KG1 (cell line): ENCODE data around the gene RNF11.

Experiments used
- DNase-seq: peaks from one replicate; lab custom pipeline; 2025; lab: John Stamatoyannopoulos, UW

The RNF11 gene

DNA sequence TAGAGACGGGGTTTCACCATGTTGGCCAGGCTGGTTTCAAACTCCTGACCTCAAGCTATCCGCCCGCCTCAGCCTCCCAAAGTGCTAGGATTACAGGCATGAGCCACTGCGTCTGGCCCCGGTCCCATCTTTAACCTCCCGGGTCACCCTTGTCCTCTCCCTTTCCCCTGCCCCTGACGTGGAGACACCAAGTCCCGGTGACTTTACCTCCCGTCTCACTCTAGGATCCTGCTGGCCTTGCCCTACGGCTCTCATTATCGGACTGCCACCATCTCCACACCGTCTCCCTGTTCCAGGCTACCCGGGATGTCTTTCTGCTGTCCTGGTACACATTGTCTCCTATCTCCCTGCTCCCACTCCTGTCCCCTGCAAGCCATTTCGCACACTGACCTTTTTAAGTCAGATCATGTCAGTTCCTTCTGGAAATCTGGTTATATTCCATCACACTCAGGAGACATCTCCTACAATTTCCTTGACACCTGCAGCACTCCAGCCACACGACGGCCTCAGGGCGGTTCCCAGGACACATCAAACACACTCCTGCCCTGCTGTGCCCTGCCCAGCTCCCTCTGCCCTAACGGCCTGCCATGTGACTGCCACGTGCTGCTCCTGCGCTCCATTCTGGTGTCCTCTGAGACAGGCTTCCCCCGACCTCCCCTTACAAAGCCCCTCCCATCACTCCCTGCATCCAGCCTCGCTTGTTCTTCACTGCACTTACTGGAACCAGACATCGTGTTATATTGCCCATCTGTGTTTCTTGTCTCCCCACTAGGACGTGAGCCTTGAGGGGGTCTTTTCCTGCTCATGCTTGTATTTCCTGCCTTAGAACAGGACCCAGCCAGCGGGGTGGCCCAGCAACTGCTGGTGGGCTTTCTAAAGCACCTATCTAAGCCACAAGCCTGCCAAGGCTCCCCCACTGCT, 61.6 kb downstream of the RNF11 start:
- no peak for DNase-seq

DNA sequence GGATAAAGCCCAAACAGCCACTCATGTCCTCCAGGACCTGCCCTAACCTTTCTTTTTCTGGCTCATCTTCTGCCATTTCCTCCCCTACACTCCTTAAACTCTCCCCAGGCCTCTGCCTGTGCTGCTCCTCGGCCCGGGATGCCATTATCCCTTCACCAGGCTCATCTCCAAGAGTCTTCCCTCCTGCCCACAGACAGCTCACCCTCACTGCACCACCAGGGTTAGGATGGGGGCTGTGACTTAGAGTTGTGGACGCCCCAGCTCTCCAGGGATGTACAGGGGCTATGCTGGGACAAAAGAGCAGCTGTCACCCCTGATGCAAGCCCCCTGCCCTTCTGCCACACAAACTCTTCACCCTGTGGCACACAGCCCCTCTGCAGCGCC, 62.2 kb downstream of the RNF11 start:
- DNase-seq = no peak

- DNase-seq = no peak
Measured at GRCh38 chr1:51299185-51299885, 63.3 kb downstream of the RNF11 start.

DNA sequence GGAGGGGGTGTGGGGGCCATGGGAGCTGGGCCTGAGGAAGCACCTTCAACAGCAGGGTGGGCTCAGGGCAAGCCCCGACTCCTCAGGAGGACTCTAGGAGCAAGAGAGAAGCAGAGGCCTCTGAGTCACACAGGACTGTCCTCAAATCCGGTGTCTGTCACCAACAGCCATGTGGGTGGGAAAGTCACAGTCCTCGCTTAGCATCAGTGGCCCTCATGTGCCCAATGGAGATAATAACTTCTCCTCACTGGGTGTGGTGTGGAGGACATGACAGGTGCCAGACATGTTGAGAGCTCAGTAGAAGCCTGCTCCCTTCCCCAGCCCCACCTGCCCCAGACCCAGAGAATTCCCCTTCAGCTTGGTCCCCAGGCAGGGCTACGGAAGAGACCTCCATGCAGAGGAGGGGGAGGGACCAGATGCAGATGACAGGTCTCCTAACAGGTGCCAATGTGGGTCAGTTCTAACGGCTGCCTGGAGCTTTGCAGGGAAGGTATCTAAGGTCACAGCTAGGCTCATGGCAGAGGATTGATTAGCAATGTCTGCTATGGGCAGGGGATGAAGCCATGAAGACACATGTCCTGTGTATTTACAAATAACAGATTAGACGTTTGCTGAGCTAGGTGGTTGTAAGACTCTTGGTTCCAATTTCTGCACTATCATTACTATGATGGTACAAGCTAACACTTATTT, 64.1 kb downstream of the RNF11 start:
- no peak for DNase-seq

DNA sequence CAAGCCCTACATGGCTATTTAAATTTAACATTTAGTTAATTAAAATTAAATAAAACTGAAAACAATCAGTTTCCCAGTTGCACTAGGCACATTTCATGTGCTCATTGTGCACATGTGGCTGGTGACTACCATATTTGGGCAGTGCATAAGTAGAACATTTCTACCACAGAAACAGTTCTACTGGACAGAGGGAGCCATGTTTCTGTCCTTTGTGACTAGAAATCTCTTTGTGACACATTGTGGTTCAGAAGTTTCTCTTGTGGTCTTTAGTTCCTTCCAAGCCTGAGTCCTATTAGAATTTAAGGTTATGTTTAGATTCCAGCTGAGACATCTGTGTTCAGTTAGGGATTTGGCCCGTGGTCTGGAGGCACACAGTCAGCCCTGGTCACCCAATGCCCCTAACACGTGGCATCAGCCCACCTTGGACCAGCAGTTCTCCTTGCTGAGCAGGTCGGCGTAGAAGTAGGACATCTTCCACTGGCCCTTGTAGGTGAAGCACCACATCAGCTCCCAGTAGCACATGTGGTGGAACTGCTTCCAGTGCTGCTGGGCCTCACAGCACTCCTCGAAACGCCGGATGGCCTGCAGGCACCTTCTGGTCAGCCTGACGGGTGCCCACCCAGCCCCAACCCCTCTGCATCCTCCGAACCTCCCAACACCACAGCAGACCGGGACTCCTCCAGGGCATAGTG, 65.2 kb downstream of the RNF11 start:
- DNase-seq = no peak

GRCh38 chr1:51301844-51302162, 65.7 kb downstream of the RNF11 start:
- DNase-seq = no peak

GRCh38 chr1:51302270-51302669, 66.2 kb downstream of the RNF11 start:
- no peak for DNase-seq

DNA sequence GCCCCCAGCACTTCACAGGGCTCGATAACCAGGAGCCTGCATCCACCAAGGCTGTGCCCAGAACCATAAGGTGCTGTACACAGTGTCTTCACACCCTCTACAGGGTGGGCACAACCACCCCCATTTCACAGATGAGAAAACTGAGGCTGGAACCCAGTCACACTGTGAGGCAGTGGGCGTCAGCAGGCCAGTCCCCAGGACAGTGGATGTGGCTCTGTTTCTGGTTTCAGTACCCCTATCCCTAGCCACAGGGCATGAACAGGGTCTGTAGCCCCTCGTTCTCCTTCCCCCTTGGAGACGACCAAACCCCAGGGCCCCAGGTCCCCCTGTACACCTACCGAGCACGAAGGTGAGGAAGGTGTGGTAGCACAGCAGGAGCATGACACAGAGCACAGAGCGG, 66.7 kb downstream of the RNF11 start:
- DNase-seq = no peak

DNA sequence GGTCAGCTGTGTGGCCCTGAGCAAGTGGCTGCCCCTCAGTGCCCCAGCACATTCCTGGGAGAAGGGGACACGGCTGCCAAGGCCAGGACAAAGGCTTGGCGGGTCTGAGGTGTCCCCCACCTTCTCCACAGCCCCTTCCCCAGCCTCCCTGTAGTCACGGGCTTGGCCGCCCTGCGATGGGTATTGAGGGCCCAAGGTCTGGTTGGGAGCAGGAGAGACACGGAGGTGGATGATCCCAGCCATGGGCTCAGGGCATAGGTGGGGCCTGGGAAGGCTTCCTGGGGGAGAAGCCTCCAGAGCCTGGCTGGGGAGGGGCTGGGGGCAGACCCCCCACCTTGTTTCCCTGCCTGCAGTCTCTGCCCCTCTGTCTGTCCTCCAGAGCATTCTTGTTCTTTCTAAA, 67.2 kb downstream of the RNF11 start:
- DNase-seq = no peak

DNA sequence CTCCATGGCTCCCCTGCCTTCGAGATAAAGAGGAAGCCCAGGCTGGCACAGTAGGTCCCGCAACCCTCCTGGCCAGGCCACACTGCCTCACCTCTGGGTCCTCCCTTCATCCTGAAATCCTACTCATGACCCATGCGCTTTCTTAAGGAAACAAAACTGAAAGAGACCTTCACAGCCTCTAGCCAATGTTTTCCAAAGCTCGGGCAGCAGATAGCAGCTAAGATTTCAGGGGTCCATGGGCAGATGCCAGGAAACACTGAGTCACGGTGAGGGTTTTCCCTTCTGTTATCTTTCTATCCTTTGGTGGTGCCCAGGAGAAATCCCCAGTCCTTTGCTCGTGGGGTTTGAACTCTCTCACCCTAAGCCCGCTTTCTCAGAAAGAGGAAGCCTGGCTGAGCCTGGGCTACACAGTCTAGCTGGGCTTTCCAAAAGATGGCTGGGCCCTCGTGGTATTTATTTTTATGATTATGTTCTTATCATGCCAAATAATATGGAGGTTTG, 67.7 kb downstream of the RNF11 start:
- DNase-seq = peak; percentile 28

- DNase-seq = no peak
Measured at GRCh38 chr1:51304360-51304759, 68.3 kb downstream of the RNF11 start.

DNA sequence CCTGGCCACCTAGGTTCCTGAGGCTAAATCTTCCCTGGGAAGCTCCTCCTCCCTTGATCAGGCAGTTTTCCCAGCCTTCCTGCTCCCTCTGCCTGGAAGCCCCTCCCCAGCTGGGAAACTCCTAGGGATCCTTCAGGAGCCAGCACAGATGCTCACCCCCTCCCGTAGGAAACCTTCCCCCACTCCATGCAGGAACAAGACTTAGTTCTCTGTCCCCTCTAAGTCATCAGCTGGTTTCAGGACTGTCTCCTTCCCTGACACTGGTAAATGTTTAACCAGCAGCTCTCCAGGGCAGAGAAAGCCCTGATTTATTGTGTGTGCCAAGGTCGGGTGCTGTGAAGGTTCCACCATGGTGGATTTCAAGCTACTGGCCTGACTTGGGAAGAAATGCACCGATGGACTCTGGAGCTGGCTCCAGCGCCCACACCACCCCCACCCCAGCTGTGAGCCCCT, 69.3 kb downstream of the RNF11 start:
- no peak for DNase-seq

DNA sequence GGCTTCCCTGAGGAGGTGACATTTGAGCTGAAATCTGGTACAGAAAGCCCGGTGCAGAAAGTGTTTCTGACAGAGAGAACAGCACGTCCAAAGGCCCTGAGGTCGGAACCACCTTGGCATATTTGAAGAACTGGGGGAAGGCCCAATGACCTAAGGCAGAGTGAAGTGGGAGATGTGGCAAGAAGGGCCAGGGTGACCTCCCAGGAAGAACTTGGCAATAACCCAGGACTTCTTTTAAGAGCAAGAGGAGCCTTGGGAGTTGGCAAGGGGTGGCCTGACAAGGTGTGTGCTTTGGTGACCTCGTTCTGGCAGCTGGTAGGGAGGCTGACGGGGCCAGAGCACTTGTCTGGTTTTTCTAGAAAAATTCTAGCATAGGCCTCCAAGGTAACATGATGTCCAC, 70.9 kb downstream of the RNF11 start:
- no peak for DNase-seq

GRCh38 chr1:51308636-51309035, 72.6 kb downstream of the RNF11 start:
- DNase-seq = no peak

- no peak for DNase-seq
Measured at GRCh38 chr1:51309291-51309690, 73.2 kb downstream of the RNF11 start.

DNA sequence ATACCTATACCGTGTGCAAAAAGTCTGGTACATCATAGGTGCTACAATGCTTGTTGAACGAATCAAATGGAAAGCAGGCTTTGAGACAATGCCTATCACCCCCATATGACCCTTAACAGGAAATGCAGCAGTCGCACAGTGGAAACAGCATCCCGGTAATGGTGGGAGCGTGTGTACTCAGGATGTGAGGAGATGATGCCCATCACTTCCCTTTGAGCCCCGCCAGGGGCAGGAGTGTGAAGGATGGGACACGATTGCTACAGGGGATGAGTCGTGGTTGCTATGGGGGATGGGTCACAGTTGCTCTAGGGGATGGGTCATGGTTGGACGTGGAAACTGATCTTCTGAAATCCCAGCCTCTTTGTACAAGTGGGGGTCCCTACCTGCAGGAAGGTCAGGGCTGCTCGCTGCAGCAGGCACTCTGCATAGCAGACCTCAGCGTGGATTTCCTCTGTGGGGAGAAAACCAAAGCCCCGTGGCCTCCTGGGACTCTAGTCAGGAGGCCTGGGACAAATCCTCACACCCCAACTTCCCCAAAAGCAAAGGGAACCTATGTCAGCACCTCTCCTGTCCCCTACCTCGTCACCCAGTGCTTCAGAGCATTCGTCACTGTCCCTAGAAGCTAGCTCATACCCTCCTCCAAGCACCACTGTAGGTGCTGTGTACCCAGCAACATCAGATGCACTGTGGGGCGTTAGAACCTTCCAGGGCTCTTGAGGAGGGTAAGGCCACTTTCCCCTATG, 75.0 kb downstream of the RNF11 start:
- DNase-seq = no peak

GRCh38 chr1:51311826-51312225, 75.8 kb downstream of the RNF11 start:
- DNase-seq = no peak

DNA sequence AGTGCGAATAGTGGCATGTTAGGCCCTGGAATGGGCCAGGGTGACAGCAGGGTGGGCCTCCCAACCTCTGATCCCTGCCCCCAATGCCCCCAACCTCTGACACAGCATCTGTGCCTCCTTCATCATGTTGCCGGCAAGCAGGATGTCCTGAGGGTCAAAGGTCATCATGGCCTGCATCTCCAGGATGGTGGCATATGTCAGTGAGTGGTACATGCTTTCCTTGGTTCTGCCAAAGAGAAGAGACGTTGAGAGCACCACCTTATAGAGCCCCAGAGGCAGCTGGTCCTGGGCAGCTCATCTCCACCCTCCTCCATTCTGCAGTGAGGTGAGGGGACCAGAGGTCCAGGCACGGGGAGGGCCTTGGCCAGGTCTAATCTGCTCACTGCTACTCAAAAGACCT, 76.6 kb downstream of the RNF11 start:
- DNase-seq = no peak

- no peak for DNase-seq
Measured at GRCh38 chr1:51313268-51313852, 77.3 kb downstream of the RNF11 start.

GRCh38 chr1:51313961-51314777, 78.1 kb downstream of the RNF11 start:
- DNase-seq = no peak
